Activated naive CD8-positive, alpha-beta T cell treated with anti-CD3 and anti-CD28 coated beads for 36 hours (primary cell): Measurements from ENCODE around the gene MORN1. TPM values are rescaled to one million over a fixed set of nuclear protein-coding genes. Genes with fewer than 3 reads are reported as not detected.

ENCODE experiments used
- DNase-seq: peaks from one replicate; pipeline ENCODE4 v3.0.0; 2021
- H3K27ac Mint-ChIP-seq: one replicate; pipeline ENCODE4 v1.8.0; 2022; ENCODE audit warnings: mild to moderate bottlenecking, moderate library complexity, mixed read lengths
- H3K27me3 Mint-ChIP-seq: one replicate; pipeline ENCODE4 v1.8.0; 2022; ENCODE audit warnings: mild to moderate bottlenecking, mixed read lengths
- H3K36me3 Mint-ChIP-seq: one replicate; pipeline ENCODE4 v1.8.0; 2021; ENCODE audit warnings: mild to moderate bottlenecking, mixed read lengths
- H3K4me1 Mint-ChIP-seq: one replicate; pipeline ENCODE4 v1.8.0; 2021; ENCODE audit warnings: mixed read lengths
- H3K4me3 Mint-ChIP-seq: one replicate; pipeline ENCODE4 v1.8.0; 2022; ENCODE audit warnings: mild to moderate bottlenecking, moderate library complexity, mixed read lengths
- H3K9me3 Mint-ChIP-seq: one replicate; pipeline ENCODE4 v1.8.0; 2022; ENCODE audit warnings: mixed read lengths
- total RNA-seq, 2 experiments: library from RNA; stranded (reverse); gene quantifications; one replicate each; pipeline ENCODE4 v1.2.3, GENCODE V29; 2021

The MORN1 gene
- total RNA-seq, 2 experiments from 2014 or later = 6.8 to 7.8 TPM

GRCh38 chr1:2429780-2430591 lies 38.6 kb upstream of the MORN1 start:
- no peaks in the 10 kb centered on the region for H3K36me3 Mint-ChIP-seq
- no peak for DNase-seq
- no peak overlapping the region for H3K4me3 Mint-ChIP-seq
- H3K9me3 Mint-ChIP-seq = peaks cover 2% of the 10 kb centered on the region
- H3K4me1 Mint-ChIP-seq = no peaks in the 10 kb centered on the region
- H3K27ac Mint-ChIP-seq = no peak overlapping the region
- H3K27me3 Mint-ChIP-seq = no peaks in the 10 kb centered on the region

- Mint-ChIP-seq H3K27me3 (no peaks in the 10 kb centered on the region), H3K36me3 (no peaks in the 10 kb centered on the region), H3K9me3 (peaks cover 2% of the 10 kb centered on the region), H3K4me3 (no peak overlapping the region), H3K27ac (no peak overlapping the region), H3K4me1 (no peaks in the 10 kb centered on the region)
- DNase-seq = no peak
These were observed 37.1 kb upstream of the MORN1 start for GRCh38 chr1:2428490-2428889.

- DNase-seq = no peak
- no peaks in the 10 kb centered on the region for H3K27me3 Mint-ChIP-seq
- H3K9me3 Mint-ChIP-seq = peaks cover 2% of the 10 kb centered on the region
- no peaks in the 10 kb centered on the region for H3K4me1 Mint-ChIP-seq
- no peak overlapping the region for H3K4me3 Mint-ChIP-seq
- H3K27ac Mint-ChIP-seq = no peak overlapping the region
- H3K36me3 Mint-ChIP-seq = no peaks in the 10 kb centered on the region
These were observed 36.6 kb upstream of the MORN1 start for GRCh38 chr1:2427976-2428375.

GRCh38 chr1:2427051-2427450 lies 35.7 kb upstream of the MORN1 start:
- Mint-ChIP-seq H3K27ac (no peak overlapping the region), H3K4me1 (no peaks in the 10 kb centered on the region), H3K27me3 (no peaks in the 10 kb centered on the region), H3K4me3 (no peak overlapping the region), H3K9me3 (peaks cover 2% of the 10 kb centered on the region), H3K36me3 (no peaks in the 10 kb centered on the region)
- DNase-seq = no peak

- H3K9me3 Mint-ChIP-seq = peaks cover 2% of the 10 kb centered on the region
- no peaks in the 10 kb centered on the region for H3K4me1 Mint-ChIP-seq
- no peak overlapping the region for H3K27ac Mint-ChIP-seq
- no peaks in the 10 kb centered on the region for H3K36me3 Mint-ChIP-seq
- DNase-seq = no peak
- no peak overlapping the region for H3K4me3 Mint-ChIP-seq
- no peaks in the 10 kb centered on the region for H3K27me3 Mint-ChIP-seq
These were observed 35.2 kb upstream of the MORN1 start for GRCh38 chr1:2426540-2426939.

GRCh38 chr1:2425892-2426291 lies 34.5 kb upstream of the MORN1 start:
- Mint-ChIP-seq H3K27ac (no peak overlapping the region), H3K36me3 (no peaks in the 10 kb centered on the region), H3K4me3 (no peak overlapping the region), H3K9me3 (peaks cover 2% of the 10 kb centered on the region), H3K27me3 (no peaks in the 10 kb centered on the region), H3K4me1 (no peaks in the 10 kb centered on the region)
- no peak for DNase-seq

GRCh38 chr1:2422523-2422922 lies 31.2 kb upstream of the MORN1 start:
- Mint-ChIP-seq H3K27ac (no peak overlapping the region), H3K4me3 (no peak overlapping the region), H3K27me3 (no peaks in the 10 kb centered on the region), H3K9me3 (no peaks in the 10 kb centered on the region), H3K4me1 (no peaks in the 10 kb centered on the region), H3K36me3 (no peaks in the 10 kb centered on the region)
- DNase-seq = no peak

GRCh38 chr1:2419416-2419815 lies 28.1 kb upstream of the MORN1 start:
- H3K27ac Mint-ChIP-seq = no peak overlapping the region
- no peak overlapping the region for H3K4me3 Mint-ChIP-seq

GRCh38 chr1:2418791-2419320 lies 27.5 kb upstream of the MORN1 start:
- Mint-ChIP-seq H3K4me1 (peaks cover 23% of the 10 kb centered on the region), H3K27me3 (no peaks in the 10 kb centered on the region), H3K9me3 (no peaks in the 10 kb centered on the region), H3K4me3 (no peak overlapping the region), H3K36me3 (peaks cover 4% of the 10 kb centered on the region), H3K27ac (no peak overlapping the region)
- DNase-seq = no peak

More at GRCh38 chr1:2419416-2419815, 28.1 kb upstream of the MORN1 start:
- peaks cover 18% of the 10 kb centered on the region for H3K4me1 Mint-ChIP-seq
- H3K36me3 Mint-ChIP-seq = no peaks in the 10 kb centered on the region
- H3K27me3 Mint-ChIP-seq = no peaks in the 10 kb centered on the region
- no peak for DNase-seq
- H3K9me3 Mint-ChIP-seq = no peaks in the 10 kb centered on the region

GRCh38 chr1:2417833-2418225 lies 26.5 kb upstream of the MORN1 start:
- Mint-ChIP-seq H3K4me3 (no peak overlapping the region), H3K4me1 (peaks cover 24% of the 10 kb centered on the region), H3K27me3 (no peaks in the 10 kb centered on the region), H3K27ac (no peak overlapping the region), H3K9me3 (no peaks in the 10 kb centered on the region), H3K36me3 (peaks cover 4% of the 10 kb centered on the region)
- DNase-seq = no peak

- Mint-ChIP-seq H3K9me3 (no peaks in the 10 kb centered on the region), H3K4me3 (peak overlapping the region; percentile 83), H3K4me1 (peaks cover 24% of the 10 kb centered on the region), H3K27me3 (no peaks in the 10 kb centered on the region), H3K27ac (peak overlapping the region; percentile 52), H3K36me3 (peaks cover 4% of the 10 kb centered on the region)
- no peak for DNase-seq
These were observed 25.9 kb upstream of the MORN1 start for GRCh38 chr1:2417083-2417832.

- H3K27me3 Mint-ChIP-seq = no peaks in the 10 kb centered on the region
- peak overlapping the region; percentile 83 for H3K4me3 Mint-ChIP-seq
- peak overlapping the region; percentile 52 for H3K27ac Mint-ChIP-seq
- peak; percentile 39 for DNase-seq
- peaks cover 4% of the 10 kb centered on the region for H3K36me3 Mint-ChIP-seq
- H3K4me1 Mint-ChIP-seq = peaks cover 25% of the 10 kb centered on the region
- H3K9me3 Mint-ChIP-seq = no peaks in the 10 kb centered on the region
These were observed 25.0 kb upstream of the MORN1 start for GRCh38 chr1:2416403-2416802.

- Mint-ChIP-seq H3K27me3 (no peaks in the 10 kb centered on the region), H3K36me3 (peaks cover 4% of the 10 kb centered on the region), H3K27ac (peak overlapping the region; percentile 89), H3K9me3 (no peaks in the 10 kb centered on the region), H3K4me1 (peaks cover 28% of the 10 kb centered on the region), H3K4me3 (peak overlapping the region; percentile 83)
- peak; percentile 62 for DNase-seq
These were observed 24.5 kb upstream of the MORN1 start for GRCh38 chr1:2415801-2416208.

GRCh38 chr1:2415337-2415736 lies 24.0 kb upstream of the MORN1 start:
- H3K4me3 Mint-ChIP-seq = peak overlapping the region; percentile 83
- no peaks in the 10 kb centered on the region for H3K27me3 Mint-ChIP-seq
- H3K36me3 Mint-ChIP-seq = peaks cover 7% of the 10 kb centered on the region
- H3K27ac Mint-ChIP-seq = peak overlapping the region; percentile 89
- peaks cover 32% of the 10 kb centered on the region for H3K4me1 Mint-ChIP-seq
- no peaks in the 10 kb centered on the region for H3K9me3 Mint-ChIP-seq
- DNase-seq = no peak

- Mint-ChIP-seq H3K4me1 (peaks cover 32% of the 10 kb centered on the region), H3K36me3 (peaks cover 8% of the 10 kb centered on the region), H3K27ac (peak overlapping the region; percentile 89), H3K9me3 (no peaks in the 10 kb centered on the region), H3K4me3 (peak overlapping the region; percentile 89), H3K27me3 (no peaks in the 10 kb centered on the region)
- DNase-seq = peak; percentile 82
These were observed 23.1 kb upstream of the MORN1 start for GRCh38 chr1:2414297-2414958.
